Kidney tubule cell (primary cell): Measurements from ENCODE around the gene SSBP2.
A peak's percentile ranks its signal among the peaks of the same experiment; 100 is the strongest.
"Not testable (repeated sequence)": the region's sequence is repeated elsewhere in the genome, so short reads cannot be mapped to it uniquely, and the experiment has no call there.

ENCODE experiments used
- DNase-seq: peaks from one replicate; pipeline ENCODE4 v3.0.0-alpha.2; 2018; ENCODE audit warnings: low spot score

The SSBP2 gene

DNA sequence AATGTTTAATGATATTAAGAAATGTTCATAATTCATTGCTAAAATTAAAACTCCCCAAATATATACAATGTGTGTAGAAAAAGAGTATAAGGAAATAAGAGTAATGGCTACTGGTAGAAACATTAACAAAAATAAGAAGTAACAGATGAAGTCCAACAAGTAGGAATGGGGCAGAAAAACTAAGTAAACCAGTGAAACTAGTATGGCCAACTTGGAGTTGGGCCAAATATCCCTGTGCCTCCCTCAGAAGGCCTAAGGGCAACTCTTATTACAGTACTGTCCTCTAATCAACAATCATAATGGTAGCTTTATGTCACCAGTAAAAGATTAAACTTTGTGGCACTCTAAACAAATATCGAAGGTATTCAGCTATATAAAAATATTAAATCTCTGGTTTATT, 93.5 kb downstream of the SSBP2 start:
- DNase-seq: peak; percentile 19

DNA sequence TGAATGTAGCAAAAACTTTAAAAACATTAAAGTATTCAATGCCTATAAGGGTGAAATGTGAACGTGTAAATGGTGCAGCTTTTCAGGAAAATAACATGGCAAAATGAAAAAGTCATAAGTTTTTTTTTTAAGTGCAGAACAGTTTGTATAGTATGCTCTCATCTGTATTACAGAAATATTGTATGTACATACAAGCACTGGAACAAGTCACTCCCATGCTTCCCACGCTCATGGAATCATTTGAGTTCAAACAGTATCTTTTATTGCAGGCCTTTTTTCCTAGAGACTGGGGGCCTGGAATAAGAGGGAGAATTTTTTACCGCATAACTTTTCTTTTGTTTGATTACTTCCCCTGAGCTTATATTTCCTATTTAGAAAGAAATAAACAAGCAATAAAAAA, 94.1 kb downstream of the SSBP2 start:
- no peak for DNase-seq

DNA sequence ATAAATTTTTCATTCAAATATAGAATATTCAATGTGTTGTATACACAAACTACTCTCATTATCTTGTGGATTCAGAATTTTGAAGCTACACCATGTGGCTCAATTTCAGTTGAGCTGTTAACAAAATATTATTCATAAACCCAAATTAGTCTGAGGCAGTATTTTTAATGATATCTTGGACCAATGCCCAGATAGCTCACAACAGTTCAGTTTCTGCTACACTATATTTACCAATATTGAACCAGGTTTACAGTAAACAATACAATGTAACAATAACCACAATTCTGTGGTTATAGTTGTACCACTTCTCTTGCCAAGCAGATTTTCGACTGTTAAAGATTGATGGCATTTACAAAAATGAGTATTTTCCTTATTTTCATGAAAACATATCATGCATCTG, 99.9 kb downstream of the SSBP2 start:
- DNase-seq: no peak

DNA sequence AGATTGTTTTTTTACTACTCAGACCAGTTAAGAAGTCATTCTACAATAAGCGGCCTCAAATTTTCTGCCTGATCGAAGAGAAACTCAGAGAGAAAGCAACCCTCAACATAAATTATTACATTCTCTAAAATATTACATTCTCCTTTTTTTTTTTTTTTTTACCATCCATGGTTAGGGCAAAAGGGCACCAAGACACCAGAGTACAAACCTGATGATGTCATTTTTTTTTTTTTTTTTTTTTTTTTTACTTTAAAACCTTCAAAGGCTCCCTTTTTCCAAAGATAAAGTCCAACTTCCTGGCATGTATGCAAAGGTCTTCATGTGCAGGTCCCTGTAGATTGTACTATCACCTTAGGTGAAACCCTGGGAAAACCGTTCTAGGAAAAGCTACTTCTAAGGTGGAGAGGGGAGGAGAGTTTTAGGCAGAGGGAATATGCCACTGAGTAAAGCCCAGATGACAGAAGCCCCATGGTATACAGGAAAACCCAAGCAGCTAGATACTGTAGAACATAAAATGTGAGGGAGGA, 104.4 kb downstream of the SSBP2 start:
- DNase-seq: no peak

DNA sequence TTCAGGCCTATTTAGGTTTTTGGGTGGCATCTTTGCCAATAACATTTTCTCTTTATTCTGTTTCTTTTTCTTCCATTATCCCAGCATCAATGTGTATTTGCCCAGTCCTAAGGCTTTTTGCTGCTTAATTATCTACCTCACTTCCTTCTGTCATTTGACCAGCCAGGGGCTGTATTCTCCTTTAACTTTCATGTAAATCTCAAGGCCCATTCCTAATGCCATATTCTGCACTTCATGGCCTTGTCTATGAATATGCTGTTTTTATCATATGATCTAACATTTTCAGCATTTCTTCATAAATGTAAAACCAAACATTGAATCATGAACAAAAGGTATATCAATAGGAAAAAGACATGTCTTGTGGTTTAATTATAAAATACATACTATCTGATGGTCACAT, 108.7 kb downstream of the SSBP2 start:
- DNase-seq: no peak

DNA sequence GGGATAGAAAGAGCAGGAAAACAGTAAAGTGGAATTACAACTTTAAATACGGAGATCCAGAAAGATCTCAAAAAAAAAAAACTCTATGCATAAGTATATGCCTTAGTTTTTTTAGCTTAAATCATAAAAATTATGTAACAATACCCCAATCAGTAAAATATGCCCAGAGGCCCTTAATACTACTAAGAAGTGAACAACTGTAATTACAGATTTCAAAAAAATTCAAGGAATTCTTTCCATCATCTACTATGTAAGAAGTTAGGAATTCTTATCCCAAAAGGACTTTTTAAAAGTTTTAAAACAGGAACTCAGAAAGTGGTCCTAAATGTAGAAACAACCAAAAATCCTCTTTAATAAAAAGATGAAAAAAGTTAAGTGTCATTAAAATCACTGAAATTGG, 111.3 kb downstream of the SSBP2 start:
- no peak for DNase-seq

DNA sequence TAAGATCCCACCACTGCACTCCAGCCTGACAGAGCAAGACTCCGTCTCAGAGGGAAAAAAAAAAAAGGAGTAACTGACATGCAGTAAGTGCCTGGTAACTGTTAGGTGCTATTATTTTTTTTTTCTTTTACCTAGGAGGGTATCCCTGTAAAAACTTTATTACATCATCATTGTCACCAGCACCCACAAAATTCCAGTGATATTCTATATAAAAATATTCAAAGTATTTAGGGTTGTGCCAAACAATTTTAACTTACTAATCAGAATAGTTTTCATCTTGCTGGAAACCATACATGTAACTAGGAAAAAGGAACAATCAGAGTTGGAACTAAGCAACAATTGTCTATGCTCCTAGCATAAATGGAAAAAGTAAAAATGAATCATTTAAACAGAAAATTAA, 112.4 kb downstream of the SSBP2 start:
- DNase-seq: no peak

DNA sequence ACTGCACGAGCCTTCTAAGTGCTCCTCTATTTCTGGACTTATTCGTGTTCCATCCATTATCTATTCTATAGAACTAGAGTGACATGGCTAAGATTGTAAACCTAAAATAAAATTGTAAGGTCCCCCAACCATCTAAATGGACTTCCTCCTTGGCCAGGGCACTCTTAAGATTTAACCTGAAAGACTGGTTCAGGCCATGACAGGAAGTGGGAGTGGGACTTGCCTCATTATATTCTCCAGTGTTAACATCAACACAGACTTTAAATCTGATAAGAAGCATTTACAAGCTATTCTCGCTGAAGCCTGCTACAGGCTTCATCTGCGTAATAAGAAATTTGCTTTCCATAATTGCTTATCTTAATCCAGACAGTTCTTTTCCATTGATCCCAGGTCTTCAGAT, 117.0 kb downstream of the SSBP2 start:
- DNase-seq: no peak

DNA sequence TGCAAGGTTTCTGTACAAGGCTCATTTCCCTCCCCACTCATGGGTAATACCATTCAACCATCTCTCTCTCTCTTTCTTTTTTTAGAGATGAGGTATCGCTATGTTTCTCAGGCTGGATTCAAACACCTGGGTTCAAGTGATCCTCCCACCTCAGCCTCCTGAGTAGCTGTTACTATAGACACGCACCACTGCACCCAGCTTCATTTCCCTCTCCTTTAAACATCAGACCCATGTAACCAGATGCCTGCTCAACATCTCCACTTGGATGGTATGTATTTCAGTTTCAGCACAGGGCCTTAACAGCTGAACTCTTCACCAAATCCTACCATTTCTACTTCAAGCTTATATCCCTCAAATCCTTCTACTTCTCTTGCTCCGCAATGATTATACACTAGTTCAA, 117.4 kb downstream of the SSBP2 start:
- no peak for DNase-seq

DNA sequence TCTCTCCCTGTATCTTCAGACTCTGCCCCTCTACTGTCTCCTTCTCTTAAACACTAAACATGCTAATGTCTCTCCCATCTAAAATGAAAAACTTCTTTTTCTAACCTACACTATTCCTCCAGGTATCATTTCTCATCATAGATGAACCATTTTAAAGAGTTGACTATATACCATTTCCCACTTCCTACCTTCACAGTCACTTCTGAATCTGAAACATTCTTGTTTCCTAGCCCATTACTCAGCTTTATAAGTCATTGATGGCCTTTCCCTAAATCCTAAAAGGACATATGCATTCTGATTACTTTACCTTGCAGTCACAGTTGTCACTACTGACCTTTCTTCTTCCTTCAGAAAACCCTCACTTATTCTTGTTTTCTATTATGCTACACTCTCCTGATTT, 118.2 kb downstream of the SSBP2 start:
- DNase-seq: no peak

DNA sequence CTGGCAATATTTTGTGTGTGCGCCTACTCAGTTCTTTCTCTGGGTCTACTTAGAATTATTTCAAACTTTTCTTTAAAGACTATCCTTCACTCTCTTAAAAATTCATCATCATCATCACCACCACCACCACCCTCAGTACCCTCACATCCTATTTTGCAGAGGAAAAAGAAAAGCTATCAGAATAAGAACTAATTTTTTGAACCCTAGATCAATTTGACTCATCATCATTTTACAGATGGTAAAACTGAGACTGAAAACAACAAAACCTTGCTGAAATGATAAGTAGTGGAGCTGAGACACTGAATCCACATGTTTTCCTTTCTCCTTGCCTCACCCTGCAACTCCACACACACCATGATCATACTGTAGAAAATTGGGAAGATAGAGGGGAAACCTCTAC, 119.3 kb downstream of the SSBP2 start:
- DNase-seq: no peak

DNA sequence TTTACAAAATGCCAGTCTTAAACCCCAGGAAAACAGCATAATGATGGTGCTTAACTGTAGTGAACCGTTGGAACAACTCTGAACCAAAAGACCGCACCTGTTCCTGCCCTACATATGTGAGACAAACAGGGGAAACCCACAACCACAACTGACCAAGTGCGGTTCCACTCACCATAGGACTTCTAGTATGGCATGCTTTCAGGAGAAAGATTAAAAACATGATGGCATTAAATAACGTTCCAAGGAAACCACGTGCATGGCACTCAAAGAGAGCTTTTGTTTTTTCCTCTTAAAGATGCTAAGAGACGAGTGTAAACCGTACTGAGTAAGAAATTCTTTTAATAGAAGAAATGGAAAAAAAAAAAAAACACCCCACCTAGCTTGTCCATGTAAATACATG, 119.8 kb downstream of the SSBP2 start:
- no peak for DNase-seq

DNA sequence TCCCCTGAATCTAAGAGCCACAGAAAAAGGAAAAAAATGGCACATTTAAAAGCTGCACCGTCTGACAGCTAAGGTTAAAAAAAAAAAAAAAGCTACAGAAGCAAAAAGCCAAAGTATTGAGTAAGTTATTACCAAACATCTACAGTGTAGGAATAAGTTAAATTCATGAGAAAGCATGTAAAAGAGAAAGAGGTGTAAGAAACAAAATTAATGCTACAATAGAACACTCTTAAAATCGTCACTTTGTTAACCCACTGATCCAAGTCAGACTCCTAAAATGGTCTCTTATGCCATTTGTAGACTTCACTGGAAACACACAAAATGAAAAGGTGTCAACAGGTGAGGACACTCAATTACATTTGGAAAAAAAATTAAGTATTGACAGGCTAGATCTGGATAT, 120.2 kb downstream of the SSBP2 start:
- no peak for DNase-seq

DNA sequence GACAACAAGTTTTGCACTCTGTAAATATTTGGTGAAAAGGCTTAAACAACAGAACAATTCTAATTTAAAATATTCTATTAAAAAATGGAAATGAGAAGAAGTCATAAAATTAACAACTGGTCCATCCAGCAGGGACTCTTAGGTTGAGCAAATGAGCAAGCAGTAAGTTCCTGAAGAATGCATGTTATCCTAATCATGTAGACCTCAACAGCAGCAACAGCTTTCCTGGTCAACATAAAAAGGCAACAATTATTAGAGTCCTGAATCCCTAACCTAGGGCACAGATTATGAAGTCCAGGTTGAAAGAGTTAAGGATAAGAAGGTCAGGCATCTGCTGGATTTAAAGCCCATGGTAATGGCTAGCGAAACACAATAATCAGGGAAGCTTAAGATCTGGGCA, 120.9 kb downstream of the SSBP2 start:
- no peak for DNase-seq

DNA sequence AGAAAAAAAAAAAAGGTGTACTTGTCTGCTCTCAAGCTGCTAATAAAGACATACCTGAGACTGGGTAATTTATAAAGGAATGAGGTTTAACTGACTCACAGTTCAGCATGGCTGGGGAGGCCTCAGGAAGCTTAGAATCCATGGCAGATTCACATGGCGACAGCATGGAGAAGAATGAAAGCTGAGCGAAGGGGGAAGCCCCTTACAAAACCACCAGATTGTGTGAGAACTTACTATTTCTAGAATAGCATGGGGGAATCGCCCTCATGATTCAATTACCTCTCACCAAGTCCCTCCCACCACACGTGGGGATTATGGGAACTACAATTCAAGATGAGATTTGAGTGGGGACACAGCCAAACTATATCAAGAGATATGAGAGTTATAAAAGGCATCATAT, 122.8 kb downstream of the SSBP2 start:
- DNase-seq: peak; percentile 68

DNA sequence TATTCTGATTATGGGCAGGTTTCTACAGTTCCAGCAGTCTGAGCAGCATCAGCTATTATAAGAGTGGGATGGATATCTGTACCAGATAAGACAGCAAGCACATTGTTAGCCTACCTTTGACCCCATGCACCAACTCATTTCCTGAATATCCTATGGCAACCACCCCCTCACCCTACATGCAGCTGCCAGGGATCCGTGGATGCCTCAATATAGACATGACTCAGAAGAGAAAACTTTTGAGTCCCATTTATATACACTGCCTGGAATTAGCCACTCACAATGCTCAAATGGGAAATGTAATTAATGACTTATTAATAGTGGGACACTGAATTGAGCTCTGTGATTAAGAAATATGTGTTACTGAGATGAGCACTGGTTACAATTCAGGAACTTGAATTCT, 124.4 kb downstream of the SSBP2 start:
- DNase-seq: peak; percentile 92

DNA sequence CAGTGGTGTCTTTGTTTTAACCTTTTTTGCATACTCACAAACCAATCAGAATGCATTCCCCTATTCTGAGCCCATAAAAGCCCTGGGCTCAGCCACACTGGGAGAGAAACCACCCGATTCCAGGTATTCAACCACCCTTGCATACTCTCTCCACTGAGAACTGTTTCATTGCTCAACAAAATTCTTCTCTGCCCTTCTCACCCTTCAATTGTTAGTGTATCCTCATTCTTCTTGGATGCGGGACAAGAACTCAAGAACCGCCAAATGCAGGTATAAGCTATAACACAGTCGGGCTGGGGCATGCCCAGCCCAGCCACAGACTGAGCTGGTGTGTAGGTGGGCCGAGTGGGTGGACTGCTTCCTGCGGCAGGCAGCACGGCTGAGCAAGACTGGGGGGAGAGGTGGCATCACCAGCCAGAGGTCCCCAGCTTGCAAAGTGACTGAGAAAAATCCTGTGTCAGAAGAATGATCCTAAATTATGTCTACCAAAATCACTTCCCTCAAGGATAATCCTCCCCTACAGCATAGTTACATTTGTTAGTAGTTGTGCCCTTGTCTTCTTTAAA, 141.0 kb downstream of the SSBP2 start:
- no peak for DNase-seq

DNA sequence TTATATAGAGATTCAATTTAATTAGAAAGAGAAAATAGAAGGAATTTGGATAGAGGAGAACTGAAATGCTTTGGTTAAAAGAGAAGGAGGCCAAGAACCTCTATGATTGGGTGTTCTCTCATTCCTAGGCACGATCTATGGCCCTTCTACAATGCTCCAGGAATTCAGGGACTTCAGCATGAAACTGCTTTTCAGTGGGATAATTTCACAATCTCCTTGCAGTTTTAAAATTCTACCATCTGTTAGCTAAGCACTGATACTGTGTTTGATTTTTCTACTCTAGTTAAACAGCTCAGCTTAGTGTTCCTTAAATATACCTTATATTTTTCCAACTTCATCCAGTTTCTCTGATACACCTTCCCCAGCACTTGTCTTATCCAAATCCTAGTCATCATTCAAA, 141.9 kb downstream of the SSBP2 start:
- DNase-seq: no peak

DNA sequence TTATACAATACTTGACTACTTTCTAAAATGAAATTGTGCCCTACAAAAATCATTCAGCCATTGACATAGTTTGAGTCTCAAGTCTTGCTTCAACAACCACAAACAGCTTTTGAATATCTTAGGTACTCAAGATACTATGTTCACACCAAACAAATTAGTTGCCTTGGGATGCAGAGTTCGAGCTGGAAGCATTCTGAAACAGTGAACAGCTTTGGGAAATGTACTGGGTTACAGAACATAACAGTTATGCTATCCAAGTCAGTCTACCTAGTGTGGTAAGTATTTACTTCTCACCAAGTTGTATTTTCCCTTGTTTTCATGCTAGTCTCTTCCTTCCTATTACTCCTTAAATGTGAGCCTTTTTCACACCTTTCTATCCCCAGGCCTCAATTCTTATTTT, 143.2 kb downstream of the SSBP2 start:
- no peak for DNase-seq

DNA sequence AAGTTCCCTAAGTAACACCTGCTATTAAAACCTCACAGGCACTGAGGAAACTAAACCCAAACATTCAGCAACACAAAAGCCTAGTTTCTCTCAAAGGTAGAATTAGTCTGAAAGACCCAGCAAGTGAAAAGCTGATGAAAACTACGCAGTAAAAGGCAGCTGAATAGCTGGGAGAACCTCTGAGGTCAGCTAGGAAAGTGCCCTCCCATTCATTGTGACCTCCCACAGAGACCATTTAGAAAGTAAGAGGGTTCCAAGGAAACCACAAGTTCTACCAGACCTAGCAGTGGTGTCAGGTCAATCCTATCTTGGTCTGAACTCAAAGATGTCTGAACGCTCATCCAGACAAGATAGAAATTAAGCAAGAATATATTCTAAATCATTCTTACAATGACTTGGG, 144.7 kb downstream of the SSBP2 start:
- no peak for DNase-seq

DNA sequence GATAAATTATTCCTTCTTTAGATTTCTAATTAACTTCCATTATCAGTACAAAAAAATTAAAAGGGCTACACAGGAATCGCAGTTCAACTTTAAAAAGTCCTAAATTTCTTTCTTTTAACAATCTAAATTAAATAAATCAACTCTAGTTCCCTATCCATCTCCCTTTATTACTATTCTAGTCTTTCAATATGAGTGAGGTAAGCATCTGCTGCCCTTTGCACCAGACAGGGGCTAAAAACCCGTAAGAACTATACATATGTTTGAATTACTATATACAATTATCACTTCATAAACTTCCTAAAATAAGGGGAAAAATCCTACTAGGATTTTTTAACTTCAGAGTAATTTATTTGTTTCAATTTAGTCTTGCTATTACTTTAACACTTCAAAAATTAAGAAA, 145.6 kb downstream of the SSBP2 start:
- no peak for DNase-seq

DNA sequence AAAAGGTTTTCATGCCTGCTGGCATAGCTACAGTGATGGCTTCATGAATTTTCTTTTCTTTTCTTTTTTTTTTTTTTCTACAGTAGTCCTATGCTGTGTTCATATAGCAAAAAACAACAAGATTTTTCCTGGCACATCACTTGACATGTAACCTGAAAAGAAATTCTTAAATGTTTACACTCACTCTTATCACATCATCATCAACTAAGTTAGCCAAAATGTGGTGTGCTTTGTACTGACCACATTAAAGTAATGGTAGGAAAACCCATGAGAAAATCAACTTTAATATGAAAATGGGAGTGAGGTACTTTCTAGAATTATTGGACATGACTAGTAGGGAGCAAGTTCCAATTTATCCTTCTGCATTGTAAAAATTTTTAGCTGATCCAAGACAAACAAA, 146.7 kb downstream of the SSBP2 start:
- no peak for DNase-seq

DNA sequence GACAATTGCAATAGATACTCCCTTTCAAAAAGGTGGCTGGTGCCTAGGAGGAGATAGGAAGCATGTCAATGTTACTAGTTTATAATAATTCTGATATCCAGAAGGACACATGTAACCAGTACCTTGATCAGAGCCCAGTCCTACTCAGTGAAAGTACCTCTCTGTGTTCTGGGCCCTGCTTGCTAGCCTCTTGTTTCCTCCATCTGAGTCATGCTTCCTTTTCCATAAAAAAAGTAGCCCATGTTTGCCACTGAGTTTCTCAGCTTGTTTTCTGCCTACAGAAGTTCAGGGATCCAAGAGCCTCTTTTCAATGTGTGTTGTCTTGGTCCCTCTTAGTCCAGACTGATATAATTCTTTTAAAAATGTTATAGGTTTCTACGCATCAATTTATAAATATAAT, 149.0 kb downstream of the SSBP2 start:
- DNase-seq: peak; percentile 39

DNA sequence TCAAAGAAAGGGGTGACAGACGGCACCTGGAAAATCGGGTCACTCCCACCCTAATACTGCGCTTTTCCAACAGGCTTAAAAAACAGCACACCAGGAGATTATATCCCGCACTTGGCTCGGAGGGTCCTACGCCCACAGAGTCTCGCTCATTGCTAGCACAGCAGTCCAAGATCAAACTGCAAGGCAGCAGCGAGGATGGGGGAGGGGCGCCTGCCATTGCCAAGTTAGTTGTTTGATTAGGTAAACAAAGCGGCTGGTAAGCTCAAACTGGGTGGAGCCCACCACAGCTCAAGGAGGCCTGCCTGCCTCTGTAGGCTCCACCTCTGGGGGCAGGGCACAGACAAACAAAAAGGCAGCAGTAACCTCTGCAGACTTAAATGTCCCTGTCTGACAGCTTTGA, 158.8 kb downstream of the SSBP2 start:
- DNase-seq: not testable (repeated sequence)
